Nephron (organoid): ENCODE data around the gene MPRIP.

Experiments
- H3K27ac Mint-ChIP-seq, 3 experiments: 2 replicates each; pipeline ENCODE4 v1.8.0; 2020; ENCODE audit warnings: mixed read lengths in 3 of 3, mild to moderate bottlenecking in 2 of 3, moderate library complexity in 1 of 3
- H3K27me3 Mint-ChIP-seq: 2 replicates; pipeline ENCODE4 v1.8.0; 2021; ENCODE audit warnings: low read depth, mild to moderate bottlenecking, moderate library complexity, mixed read lengths
- H3K36me3 Mint-ChIP-seq: 2 replicates; pipeline ENCODE4 v1.8.0; 2020; ENCODE audit warnings: low read depth, mixed read lengths
- H3K4me1 Mint-ChIP-seq: 2 replicates; pipeline ENCODE4 v1.8.0; 2020; ENCODE audit warnings: mixed read lengths
- H3K4me3 Mint-ChIP-seq, 3 experiments: 2 replicates each; pipeline ENCODE4 v1.8.0; 2020; ENCODE audit warnings: mild to moderate bottlenecking in 3 of 3, mixed read lengths in 3 of 3, moderate library complexity in 2 of 3
- H3K9me3 Mint-ChIP-seq: 2 replicates; pipeline ENCODE4 v1.8.0; 2020; ENCODE audit warnings: mixed read lengths
- TF ChIP-seq, protein P1 (sequence below), 3 experiments: fragments of 200-600 bp; sonication (generic); IDR thresholded peaks; one replicate each; pipeline ENCODE4 v1.5.0; 2021; ENCODE audit warnings: antibody characterized with exemption in 3 of 3; ENCODE audit not compliant: unreplicated experiment in 3 of 3

MPRIP gene

DNA sequence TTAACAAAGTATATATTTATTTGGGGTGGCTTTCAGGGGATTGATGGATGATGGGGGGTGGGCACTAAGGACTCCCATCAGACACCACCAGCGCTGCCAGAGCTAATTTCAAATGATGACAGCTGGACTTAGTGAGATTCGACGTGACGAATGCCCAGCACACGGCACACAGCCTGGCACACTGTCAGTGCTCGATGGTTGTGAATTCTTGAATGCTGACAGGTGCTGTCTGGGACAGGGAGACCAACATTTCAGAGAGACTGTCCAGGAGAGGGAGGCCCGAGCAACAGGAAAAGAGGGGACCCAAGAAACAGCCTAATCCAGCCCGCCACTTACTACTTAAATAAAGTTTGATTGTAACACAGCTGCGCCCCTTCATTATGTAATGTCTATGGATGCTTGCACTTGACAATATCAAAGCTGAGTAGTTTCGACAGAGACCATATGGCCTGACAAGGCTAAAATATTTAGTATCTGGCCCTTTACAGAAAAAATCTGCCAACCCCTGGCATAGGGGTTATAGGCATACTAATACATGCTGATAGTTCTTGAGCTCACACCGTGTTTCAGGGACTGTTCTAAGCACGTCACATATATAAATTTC, 6.2 kb upstream of the MPRIP start:
- Mint-ChIP-seq H3K27me3 (peaks cover 3% of the 10 kb centered on the region), H3K9me3 (no peaks in the 10 kb centered on the region), H3K4me1 (peaks cover 57% of the 10 kb centered on the region), H3K36me3 (no peaks in the 10 kb centered on the region), H3K27ac (peak overlapping the region in 2 of 3 experiments; percentile 24 to 57), H3K4me3 (no peak overlapping the region)
- TF ChIP-seq, protein P1, sequence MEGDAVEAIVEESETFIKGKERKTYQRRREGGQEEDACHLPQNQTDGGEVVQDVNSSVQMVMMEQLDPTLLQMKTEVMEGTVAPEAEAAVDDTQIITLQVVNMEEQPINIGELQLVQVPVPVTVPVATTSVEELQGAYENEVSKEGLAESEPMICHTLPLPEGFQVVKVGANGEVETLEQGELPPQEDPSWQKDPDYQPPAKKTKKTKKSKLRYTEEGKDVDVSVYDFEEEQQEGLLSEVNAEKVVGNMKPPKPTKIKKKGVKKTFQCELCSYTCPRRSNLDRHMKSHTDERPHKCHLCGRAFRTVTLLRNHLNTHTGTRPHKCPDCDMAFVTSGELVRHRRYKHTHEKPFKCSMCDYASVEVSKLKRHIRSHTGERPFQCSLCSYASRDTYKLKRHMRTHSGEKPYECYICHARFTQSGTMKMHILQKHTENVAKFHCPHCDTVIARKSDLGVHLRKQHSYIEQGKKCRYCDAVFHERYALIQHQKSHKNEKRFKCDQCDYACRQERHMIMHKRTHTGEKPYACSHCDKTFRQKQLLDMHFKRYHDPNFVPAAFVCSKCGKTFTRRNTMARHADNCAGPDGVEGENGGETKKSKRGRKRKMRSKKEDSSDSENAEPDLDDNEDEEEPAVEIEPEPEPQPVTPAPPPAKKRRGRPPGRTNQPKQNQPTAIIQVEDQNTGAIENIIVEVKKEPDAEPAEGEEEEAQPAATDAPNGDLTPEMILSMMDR (IDR thresholded peaks at IDR 0.05; ENCODE audit: unreplicated experiment in 3 of 3): no peak

DNA sequence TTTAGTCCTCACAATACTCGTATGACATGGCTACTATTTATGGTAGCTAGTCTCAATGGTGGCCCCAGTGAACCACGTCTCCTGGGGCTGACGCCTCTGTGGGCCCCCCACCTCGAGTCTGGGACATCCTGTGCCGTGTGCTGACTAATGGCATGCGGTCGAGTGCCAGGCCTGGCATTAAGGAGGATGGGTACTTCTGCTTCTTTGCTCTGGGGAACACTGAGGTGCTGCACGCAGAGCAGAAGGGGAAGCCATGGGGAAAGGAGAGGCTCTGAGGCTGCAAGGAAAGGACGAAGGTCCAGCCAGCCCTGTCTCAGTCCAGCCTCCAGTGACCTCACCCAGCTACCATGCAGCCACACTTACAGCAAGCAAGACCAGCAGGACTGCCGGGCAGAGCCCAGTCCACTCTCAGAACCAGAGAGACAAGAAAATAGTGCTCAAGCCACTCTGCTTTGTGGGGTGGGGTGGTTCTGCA, 5.7 kb upstream of the MPRIP start:
- TF ChIP-seq, protein P1 (IDR thresholded peaks at IDR 0.05; ENCODE audit: unreplicated experiment in 3 of 3): no peak
- no peaks in the 10 kb centered on the region for H3K9me3 Mint-ChIP-seq
- H3K4me1 Mint-ChIP-seq: peaks cover 61% of the 10 kb centered on the region
- H3K27me3 Mint-ChIP-seq: peaks cover 3% of the 10 kb centered on the region
- H3K4me3 Mint-ChIP-seq: no peak overlapping the region
- H3K27ac Mint-ChIP-seq: peak overlapping the region in 2 of 3 experiments; percentile 14 to 24
- no peaks in the 10 kb centered on the region for H3K36me3 Mint-ChIP-seq

DNA sequence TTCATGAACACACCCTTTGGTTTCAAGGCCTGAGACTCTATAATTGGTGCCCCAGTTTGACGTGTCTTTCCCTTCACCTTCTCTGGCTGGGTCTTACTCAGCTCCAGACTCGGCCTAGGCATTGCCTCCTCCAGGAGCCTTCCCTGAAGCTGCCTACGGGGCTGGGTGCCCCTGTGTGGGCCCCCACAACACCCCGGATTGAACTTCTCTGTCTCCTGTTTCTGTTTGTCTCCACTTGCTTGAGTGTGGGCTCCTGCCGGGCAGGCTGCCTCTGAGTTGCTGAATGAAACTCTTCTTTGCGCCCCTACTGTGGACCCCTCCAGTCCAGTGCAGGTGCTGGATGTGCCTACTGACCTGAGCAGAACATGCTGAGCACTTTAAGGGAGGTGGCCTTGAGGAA, 2.3 kb upstream of the MPRIP start:
- Mint-ChIP-seq H3K9me3 (no peaks in the 10 kb centered on the region), H3K27me3 (peaks cover 3% of the 10 kb centered on the region), H3K4me3 (peak overlapping the region in 1 of 3 experiments; percentile 63), H3K36me3 (no peaks in the 10 kb centered on the region), H3K27ac (peak overlapping the region in 2 of 3 experiments; percentile 46 to 73), H3K4me1 (peaks cover 61% of the 10 kb centered on the region)
- TF ChIP-seq, protein P1 (IDR thresholded peaks at IDR 0.05; ENCODE audit: unreplicated experiment in 3 of 3): no peak

DNA sequence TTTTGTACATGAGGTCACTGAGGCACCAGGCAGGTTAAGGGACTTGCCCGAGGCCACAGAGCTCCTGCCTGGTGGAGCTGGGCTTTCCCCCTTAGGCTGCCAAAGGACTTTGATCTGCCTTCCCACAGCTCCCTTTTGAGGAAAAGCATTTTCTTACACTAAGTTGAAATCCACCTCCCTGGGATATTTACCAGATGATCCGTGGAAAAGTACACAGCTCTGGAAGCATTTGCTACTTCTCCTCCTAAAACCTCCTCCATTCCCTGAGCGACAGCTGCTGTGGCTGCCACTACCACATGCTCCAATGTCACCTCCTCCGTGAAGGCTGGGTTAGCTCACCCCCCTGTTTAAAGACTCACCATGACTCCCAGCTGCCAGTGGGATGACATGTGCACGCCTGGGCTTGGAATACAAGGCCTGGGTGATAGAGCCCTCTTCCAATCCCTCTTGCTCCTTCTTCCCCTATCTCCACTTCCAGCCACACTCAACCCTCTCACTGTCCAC, 1.2 kb upstream of the MPRIP start:
- peak overlapping the region; percentile 74 to 82 (median 75) for H3K4me3 Mint-ChIP-seq
- H3K27me3 Mint-ChIP-seq: peaks cover 3% of the 10 kb centered on the region
- H3K9me3 Mint-ChIP-seq: peaks cover 1% of the 10 kb centered on the region
- H3K4me1 Mint-ChIP-seq: peaks cover 62% of the 10 kb centered on the region
- H3K36me3 Mint-ChIP-seq: peaks cover 7% of the 10 kb centered on the region
- TF ChIP-seq, protein P1 (IDR thresholded peaks at IDR 0.05; ENCODE audit: unreplicated experiment in 3 of 3): no peak
- H3K27ac Mint-ChIP-seq: peak overlapping the region; percentile 85 to 96 (median 88)

DNA sequence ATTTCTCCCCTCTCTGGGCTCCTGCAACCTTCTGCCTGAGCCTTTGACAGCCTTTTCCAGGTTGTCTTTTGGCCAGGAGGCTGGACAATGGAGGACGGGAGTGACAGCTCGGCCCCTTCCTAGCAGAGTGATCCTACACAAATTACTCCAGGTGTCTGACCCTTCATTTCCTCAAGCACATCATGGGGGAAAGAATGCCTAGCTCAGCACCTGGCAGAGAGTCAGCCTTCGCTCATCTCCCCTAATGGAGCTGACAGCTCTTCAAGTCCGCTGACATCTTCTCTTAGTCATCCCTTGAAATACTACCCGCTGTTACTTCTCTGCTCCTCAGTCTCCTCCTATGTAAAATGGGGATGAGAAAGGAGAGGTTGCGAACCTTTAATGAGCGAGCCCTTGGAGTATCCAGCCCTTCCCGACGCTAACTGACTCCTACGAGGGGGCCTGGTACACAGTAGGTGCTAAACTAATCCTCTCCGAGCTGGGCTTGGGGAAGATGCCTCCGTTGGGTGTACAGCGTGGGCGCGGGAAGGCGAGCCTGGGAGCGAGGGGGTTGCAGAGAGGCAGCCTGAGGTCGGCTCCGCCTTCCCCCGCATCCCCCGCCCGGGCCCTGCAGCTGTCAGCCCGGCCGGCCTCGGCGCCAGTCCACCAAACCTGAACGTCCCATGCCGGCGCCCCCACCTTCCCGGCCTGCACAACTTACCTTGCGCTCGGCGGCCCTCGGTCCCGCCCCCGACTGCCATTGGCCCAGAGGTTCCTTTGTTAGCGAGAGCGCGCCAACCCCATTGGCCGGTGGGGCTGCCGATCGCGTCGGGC, 480 bp upstream of the MPRIP start:
- Mint-ChIP-seq H3K4me3 (peak overlapping the region; percentile 74 to 82 (median 75)), H3K27ac (peak overlapping the region; percentile 85 to 96 (median 88)), H3K36me3 (peaks cover 14% of the 10 kb centered on the region), H3K9me3 (peaks cover 2% of the 10 kb centered on the region), H3K4me1 (peaks cover 59% of the 10 kb centered on the region), H3K27me3 (peaks cover 3% of the 10 kb centered on the region)
- TF ChIP-seq, protein P1 (IDR thresholded peaks at IDR 0.05; ENCODE audit: unreplicated experiment in 3 of 3): no peak
